A673 (cell line): ENCODE data around the gene HPCAL1. TPM values are rescaled to one million over a fixed set of nuclear protein-coding genes. Genes with fewer than 3 reads are reported as not detected.

Experiments
- BruUV-seq: library from RNA; stranded (reverse); fragments of 400-500 nt; replicated peaks from 2 replicates; lab custom pipeline; 2021; lab: Mats Ljungman, UMichigan
- CTCF ChIA-PET: fragments of 300-600 bp; sonication (Branson Sonifier 250); formaldehyde crosslinking; loops from one replicate; lab custom pipeline; 2022; ENCODE audit warnings: antibody characterized with exemption; lab: Charles Lee
- POLR2A ChIA-PET: fragments of 300-600 bp; sonication (Branson Sonifier 250); formaldehyde crosslinking; loops from one replicate; lab custom pipeline; 2022; ENCODE audit warnings: antibody characterized with exemption; ENCODE audit not compliant: low non-redundant PET; lab: Charles Lee
- DNase-seq: peaks from one replicate; pipeline ENCODE4 v3.0.0-alpha.2; 2015; ENCODE audit warnings: low spot score
- H3K27ac ChIP-seq: fragments of 200-600 bp; sonication (generic); 2 replicates; pipeline ENCODE4 v1.5.1; 2016; ENCODE audit warnings: mixed run types, low read depth, mild to moderate bottlenecking, mixed read lengths, antibody characterized with exemption, low read length; ENCODE audit not compliant: poor library complexity, severe bottlenecking
- H3K27me3 ChIP-seq: fragments of 200-600 bp; sonication (generic); replicated peaks from 2 replicates; pipeline ENCODE4 v1.6.1; 2017; ENCODE audit warnings: mixed run types, low read depth, mild to moderate bottlenecking, mixed read lengths, antibody characterized with exemption, low read length; ENCODE audit not compliant: insufficient read depth, poor library complexity
- H3K36me3 ChIP-seq: fragments of 200-600 bp; sonication (generic); 2 replicates; pipeline ENCODE4 v1.6.1; 2016; ENCODE audit warnings: mixed run types, mild to moderate bottlenecking, mixed read lengths, antibody characterized with exemption, low read length; ENCODE audit not compliant: insufficient read depth, poor library complexity, severe bottlenecking
- H3K4me1 ChIP-seq: fragments of 200-600 bp; sonication (generic); 2 replicates; pipeline ENCODE4 v1.6.1; 2017; ENCODE audit warnings: mixed run types, mild to moderate bottlenecking, mixed read lengths, antibody characterized with exemption, low read length; ENCODE audit not compliant: insufficient read depth, poor library complexity, severe bottlenecking
- H3K4me3 ChIP-seq: fragments of 200-600 bp; sonication (generic); 2 replicates; pipeline ENCODE4 v1.5.1; 2016; ENCODE audit warnings: low read depth, mixed run types, mild to moderate bottlenecking, mixed read lengths, low read length; ENCODE audit not compliant: poor library complexity, severe bottlenecking
- H3K9me3 ChIP-seq: fragments of 200-600 bp; sonication (generic); 2 replicates; pipeline ENCODE4 v1.6.1; 2016; ENCODE audit warnings: mixed run types, low read depth, mild to moderate bottlenecking, mixed read lengths, antibody characterized with exemption, low read length; ENCODE audit not compliant: poor library complexity, severe bottlenecking
- EZH2 ChIP-seq: fragments of 200-600 bp; sonication (generic); IDR thresholded peaks from 2 replicates; pipeline ENCODE4 v1.6.1; 2017; ENCODE audit warnings: borderline replicate concordance, low read depth, mild to moderate bottlenecking, mixed read lengths, antibody characterized with exemption, low read length; ENCODE audit not compliant: poor library complexity, severe bottlenecking
- intact Hi-C: fragments of 100-400 bp; cut with micrococcal nuclease; formaldehyde crosslinking; loops from one replicate; pipeline ENCODE4 v1.10.0; 2022; ENCODE audit not compliant: unreplicated experiment
- total RNA-seq: library from RNA; stranded (reverse); gene quantifications from 2 replicates; pipeline ENCODE4 v1.2.3, GENCODE V29; 2021
- TF ChIP-seq, protein P1 (sequence below): fragments of 300-800, 200-600 bp; sonication (generic); conservative IDR thresholded peaks from 2 replicates; pipeline ENCODE4 v1.5.1; 2017; ENCODE audit warnings: low read depth, mild to moderate bottlenecking, antibody characterized with exemption, low read length, moderate library complexity, mixed read lengths

Gene HPCAL1
- total RNA-seq, 1 experiment from 2014 or later = 9.7 TPM

DNA sequence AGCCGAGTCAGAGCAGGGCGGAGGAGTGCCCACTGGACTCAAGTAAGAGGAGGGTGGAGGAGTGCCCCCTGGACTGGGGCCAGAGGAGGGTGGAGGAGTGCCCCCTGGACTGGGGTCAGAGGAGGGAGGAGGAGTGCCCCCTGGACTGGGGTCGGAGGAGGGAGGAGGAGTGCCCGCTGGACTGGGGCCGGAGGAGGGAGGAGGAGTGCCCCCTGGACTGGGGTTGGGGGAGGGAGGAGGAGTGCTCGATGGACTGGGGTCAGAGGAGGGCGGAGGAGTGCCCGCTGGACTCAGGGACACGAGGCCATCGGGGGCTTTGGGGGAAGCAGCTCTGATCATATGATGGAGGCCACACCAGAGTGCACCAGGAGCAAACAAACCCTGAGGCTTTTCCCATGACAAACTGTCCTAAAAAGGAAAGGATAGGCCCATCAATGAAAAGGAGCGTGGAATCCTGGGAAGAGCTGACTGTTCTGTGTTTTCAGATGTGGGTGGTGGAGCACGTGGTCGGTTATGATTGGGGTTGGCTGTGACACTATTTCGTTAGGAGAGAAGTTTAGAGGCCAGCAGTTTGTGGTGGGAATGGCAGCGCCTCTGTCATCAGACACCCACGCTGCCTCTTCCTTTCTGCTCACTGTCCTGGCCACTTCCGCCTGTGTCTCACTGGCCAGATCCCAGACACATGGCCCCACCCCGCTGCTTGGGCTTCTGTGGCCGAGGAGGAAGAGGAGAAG, 24.5 kb upstream of the HPCAL1 start:
- Histone ChIP-seq H3K4me3 (no peak overlapping the region), H3K4me1 (no peaks in the 10 kb centered on the region), H3K27me3 (no peaks in the 10 kb centered on the region), H3K27ac (no peak overlapping the region), H3K36me3 (no peaks in the 10 kb centered on the region), H3K9me3 (no peaks in the 10 kb centered on the region)
- BruUV-seq = no TSS peak
- CTCF ChIA-PET = no interaction called here
- no peak for TF ChIP-seq EZH2
- TF ChIP-seq, protein P1, sequence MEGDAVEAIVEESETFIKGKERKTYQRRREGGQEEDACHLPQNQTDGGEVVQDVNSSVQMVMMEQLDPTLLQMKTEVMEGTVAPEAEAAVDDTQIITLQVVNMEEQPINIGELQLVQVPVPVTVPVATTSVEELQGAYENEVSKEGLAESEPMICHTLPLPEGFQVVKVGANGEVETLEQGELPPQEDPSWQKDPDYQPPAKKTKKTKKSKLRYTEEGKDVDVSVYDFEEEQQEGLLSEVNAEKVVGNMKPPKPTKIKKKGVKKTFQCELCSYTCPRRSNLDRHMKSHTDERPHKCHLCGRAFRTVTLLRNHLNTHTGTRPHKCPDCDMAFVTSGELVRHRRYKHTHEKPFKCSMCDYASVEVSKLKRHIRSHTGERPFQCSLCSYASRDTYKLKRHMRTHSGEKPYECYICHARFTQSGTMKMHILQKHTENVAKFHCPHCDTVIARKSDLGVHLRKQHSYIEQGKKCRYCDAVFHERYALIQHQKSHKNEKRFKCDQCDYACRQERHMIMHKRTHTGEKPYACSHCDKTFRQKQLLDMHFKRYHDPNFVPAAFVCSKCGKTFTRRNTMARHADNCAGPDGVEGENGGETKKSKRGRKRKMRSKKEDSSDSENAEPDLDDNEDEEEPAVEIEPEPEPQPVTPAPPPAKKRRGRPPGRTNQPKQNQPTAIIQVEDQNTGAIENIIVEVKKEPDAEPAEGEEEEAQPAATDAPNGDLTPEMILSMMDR = no peak
- DNase-seq = no peak
- POLR2A ChIA-PET = no interaction called here
- intact Hi-C loops = no loop called here

DNA sequence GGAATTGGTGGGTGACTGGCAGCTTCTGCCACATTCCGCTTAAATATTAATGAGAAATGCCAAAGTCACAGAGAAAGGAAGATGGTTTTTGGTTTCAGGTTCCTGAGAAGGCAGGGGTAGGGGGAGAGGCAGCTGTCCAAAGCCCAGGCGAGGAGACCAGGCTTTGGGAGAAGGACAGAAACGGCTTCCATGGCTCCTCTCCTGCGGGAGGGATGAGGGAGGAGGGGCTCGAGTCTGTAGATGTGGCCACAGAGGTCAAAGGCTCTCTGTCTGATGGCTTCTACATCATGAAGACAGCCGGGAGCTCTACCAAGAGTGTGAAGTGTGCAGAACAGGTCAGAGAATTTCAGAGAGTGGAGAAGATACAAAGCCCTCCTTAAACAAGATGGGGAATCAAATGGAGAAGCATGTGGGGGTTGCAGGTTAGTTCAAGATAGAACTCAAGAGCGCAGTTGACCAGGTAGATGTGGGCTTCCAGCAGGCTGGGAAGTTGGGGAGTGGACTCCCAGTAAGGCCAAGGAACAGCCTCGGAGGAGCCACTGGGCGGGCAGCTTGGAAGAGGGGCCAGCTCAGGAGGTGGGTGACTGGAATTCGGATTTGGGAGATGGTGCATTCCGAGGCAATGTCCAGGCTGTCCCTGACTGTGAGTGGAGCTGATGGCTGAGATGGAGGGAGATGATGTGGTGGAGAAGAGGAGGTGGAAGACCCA, 23.8 kb upstream of the HPCAL1 start:
- H3K9me3 ChIP-seq = no peaks in the 10 kb centered on the region
- ChIA-PET POLR2A (interaction anchor here (0.7 kb wide), 1 partner anchor 235 kb away, joined by 3 read pairs; the partner anchor contains the start of gene KLF11), CTCF (no interaction called here)
- no TSS peak for BruUV-seq
- DNase-seq = no peak
- H3K27ac ChIP-seq = no peak overlapping the region
- no peaks in the 10 kb centered on the region for H3K36me3 ChIP-seq
- no peak overlapping the region for H3K4me3 ChIP-seq
- intact Hi-C loops = no loop called here
- H3K27me3 ChIP-seq = no peaks in the 10 kb centered on the region
- H3K4me1 ChIP-seq = no peaks in the 10 kb centered on the region
- TF ChIP-seq EZH2 = no peak

DNA sequence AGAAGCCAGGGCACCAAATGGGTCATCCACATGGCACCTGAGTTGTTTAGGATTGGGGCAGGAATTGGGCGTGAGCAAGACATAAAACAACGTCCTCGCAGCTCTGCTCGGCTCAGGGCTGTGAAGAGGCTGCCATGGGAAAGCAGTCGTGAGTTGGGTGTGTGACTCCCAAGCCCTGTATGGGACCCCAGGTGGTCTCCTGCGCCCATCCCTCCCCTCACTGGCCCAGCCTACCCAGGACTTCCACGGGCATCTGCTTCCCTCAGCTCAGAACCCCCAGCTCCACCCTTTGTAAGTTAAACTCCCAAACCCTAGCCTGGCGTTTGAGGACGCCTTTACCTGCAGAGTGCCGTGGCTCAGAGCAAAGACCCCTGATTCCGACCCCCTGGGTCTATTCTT, 23.2 kb upstream of the HPCAL1 start:
- Histone ChIP-seq H3K36me3 (no peaks in the 10 kb centered on the region), H3K9me3 (no peaks in the 10 kb centered on the region), H3K4me3 (no peak overlapping the region), H3K27me3 (no peaks in the 10 kb centered on the region), H3K27ac (no peak overlapping the region), H3K4me1 (no peaks in the 10 kb centered on the region)
- intact Hi-C loops = no loop called here
- ChIA-PET CTCF (no interaction called here), POLR2A (interaction anchor here (0.7 kb wide), 1 partner anchor 236 kb away, joined by 3 read pairs; the partner anchor contains the start of gene KLF11)
- TF ChIP-seq, protein P1 = no peak
- TF ChIP-seq EZH2 = no peak
- no peak for DNase-seq
- no TSS peak for BruUV-seq
